HG03460 (cell line): ENCODE measurements around the gene RPL11.
"Not testable (repeated sequence)": the region's sequence is repeated elsewhere in the genome, so short reads cannot be mapped to it uniquely, and the experiment has no call there.

Experiments
- ATAC-seq: cut with Tn5 transposase; IDR thresholded peaks from one replicate; pipeline ENCODE4 v1.9.1; 2021; ENCODE audit not compliant: unreplicated experiment

RPL11 gene

GRCh38 chr1:23727362-23727811 lies 35.8 kb downstream of the RPL11 start:
- ATAC-seq = no peak

- ATAC-seq = no peak
Measured at GRCh38 chr1:23732363-23733224, 41.0 kb downstream of the RPL11 start.

GRCh38 chr1:23733281-23733680 lies 41.7 kb downstream of the RPL11 start:
- not testable (repeated sequence) for ATAC-seq

GRCh38 chr1:23736437-23737134 lies 45.0 kb downstream of the RPL11 start:
- ATAC-seq = no peak

GRCh38 chr1:23741609-23742008 lies 50.0 kb downstream of the RPL11 start:
- ATAC-seq = no peak

GRCh38 chr1:23742670-23743286 lies 51.2 kb downstream of the RPL11 start:
- peak; percentile 8 for ATAC-seq

GRCh38 chr1:23743287-23744152 lies 51.9 kb downstream of the RPL11 start, which contains the start of gene ELOA:
Gene ELOA (plus strand): TSS chr1:23743471. CDS start chr1:23743504, 33 bp downstream.
- ATAC-seq = peak; percentile 67

- ATAC-seq = no peak
Measured at GRCh38 chr1:23745515-23745914, 53.9 kb downstream of the RPL11 start.
